HepG2 (cell line): ENCODE measurements around the gene TRIM31. TPM values are rescaled to one million over a fixed set of nuclear protein-coding genes. Genes with fewer than 3 reads are reported as not detected.
A peak's percentile ranks its signal among the peaks of the same experiment; 100 is the strongest.

Experiments used
- ARID2 ChIP-seq: sonication (generic); formaldehyde crosslinking; IDR thresholded peaks from 2 replicates; pipeline ENCODE4 v1.8.1; 2022; ENCODE audit warnings: mild to moderate bottlenecking, missing genetic modification reagents, borderline replicate concordance
- ATF2 ChIP-seq: sonication (generic); formaldehyde crosslinking; IDR thresholded peaks from 2 replicates; pipeline ENCODE4 v1.4.0; 2020; ENCODE audit warnings: missing genetic modification reagents
- CREBL2 ChIP-seq: sonication (generic); formaldehyde crosslinking; IDR thresholded peaks from 2 replicates; pipeline ENCODE4 v1.8.1; 2023; ENCODE audit warnings: missing genetic modification reagents, mild to moderate bottlenecking, borderline replicate concordance
- LCORL ChIP-seq, 2 experiments: fragments of 450-650 bp in 1 of 2; sonication (generic) in 1 of 2; formaldehyde crosslinking in 1 of 2; IDR thresholded peaks; 2 replicates each; pipeline versions ENCODE4 v1.5.0 to v1.6.1; 2017 to 2020; ENCODE audit warnings: antibody characterized with exemption in 1 of 2, missing genetic modification reagents in 1 of 2
- MAF1 ChIP-seq: sonication (generic); formaldehyde crosslinking; IDR thresholded peaks from 2 replicates; pipeline ENCODE4 v1.5.0; 2020; ENCODE audit warnings: missing genetic modification reagents, borderline replicate concordance
- MAFK ChIP-seq, 2 experiments: IDR thresholded peaks in 1 of 2; conservative IDR thresholded peaks in 1 of 2; 2 replicates each; pipeline ENCODE4 v1.6.1; 2011; ENCODE audit warnings: improper control_type of control experiment in 2 of 2, low read length in 2 of 2
- MIER2 ChIP-seq: IDR thresholded peaks from 2 replicates; pipeline ENCODE4 v1.6.1; 2016; ENCODE audit warnings: missing biosample characterization, missing genetic modification reagents
- MTF1 ChIP-seq: sonication (generic); formaldehyde crosslinking; IDR thresholded peaks from 2 replicates; pipeline ENCODE4 v1.5.0; 2020; ENCODE audit warnings: missing genetic modification reagents
- NKX3-1 ChIP-seq: sonication (generic); formaldehyde crosslinking; IDR thresholded peaks from 2 replicates; pipeline ENCODE4 v1.5.0; 2020; ENCODE audit warnings: missing genetic modification reagents
- PHB2 ChIP-seq: fragments of 450-650 bp; IDR thresholded peaks from 2 replicates; pipeline ENCODE4 v1.6.1; 2018; ENCODE audit not compliant: partially characterized antibody
- SMAD1 ChIP-seq: sonication (generic); formaldehyde crosslinking; IDR thresholded peaks from 2 replicates; pipeline ENCODE4 v1.4.0; 2020; ENCODE audit warnings: missing genetic modification reagents, low read depth, mild to moderate bottlenecking, borderline replicate concordance
- SMARCE1 ChIP-seq: fragments of 450-650 bp; IDR thresholded peaks from 2 replicates; pipeline ENCODE4 v1.6.1; 2017; ENCODE audit warnings: borderline replicate concordance
- SP140L ChIP-seq: sonication (generic); formaldehyde crosslinking; IDR thresholded peaks from 2 replicates; pipeline ENCODE4 v1.4.0; 2020; ENCODE audit warnings: missing genetic modification reagents, borderline replicate concordance
- SP2 ChIP-seq: sonication (generic); formaldehyde crosslinking; IDR thresholded peaks from 2 replicates; pipeline ENCODE4 v1.5.1; 2020; ENCODE audit warnings: mild to moderate bottlenecking, missing genetic modification reagents
- SPEN ChIP-seq: sonication (generic); formaldehyde crosslinking; IDR thresholded peaks from 2 replicates; pipeline ENCODE4 v1.5.1; 2020; ENCODE audit warnings: low read depth, mild to moderate bottlenecking, missing genetic modification reagents
- SRY ChIP-seq: sonication (generic); formaldehyde crosslinking; IDR thresholded peaks from 2 replicates; pipeline ENCODE4 v1.8.0; 2022; ENCODE audit warnings: mild to moderate bottlenecking, missing genetic modification reagents
- SSRP1 ChIP-seq: IDR thresholded peaks from 2 replicates; pipeline ENCODE4 v1.6.1; 2016; ENCODE audit warnings: control low read depth
- STAG1 ChIP-seq: sonication (generic); formaldehyde crosslinking; IDR thresholded peaks from 2 replicates; pipeline ENCODE4 v1.4.0; 2020; ENCODE audit warnings: missing genetic modification reagents
- THAP9 ChIP-seq: sonication (generic); formaldehyde crosslinking; IDR thresholded peaks from 2 replicates; pipeline ENCODE4; 2020; ENCODE audit warnings: missing genetic modification reagents, mild to moderate bottlenecking, borderline replicate concordance
- TSC22D2 ChIP-seq: sonication (generic); formaldehyde crosslinking; IDR thresholded peaks from 2 replicates; pipeline ENCODE4 v1.5.1; 2020; ENCODE audit warnings: missing genetic modification reagents, mild to moderate bottlenecking, borderline replicate concordance
- ZBTB2 ChIP-seq: sonication (generic); formaldehyde crosslinking; IDR thresholded peaks from 2 replicates; pipeline ENCODE4 v1.8.0; 2022; ENCODE audit warnings: low read depth, missing genetic modification reagents
- ZMYM2 ChIP-seq: sonication (generic); formaldehyde crosslinking; IDR thresholded peaks from 2 replicates; pipeline ENCODE4 v1.8.0; 2022; ENCODE audit warnings: mild to moderate bottlenecking, missing genetic modification reagents
- ZNF292 ChIP-seq: sonication (generic); formaldehyde crosslinking; IDR thresholded peaks from 2 replicates; pipeline ENCODE4 v1.8.1; 2022; ENCODE audit warnings: mild to moderate bottlenecking, low read depth, missing genetic modification reagents, borderline replicate concordance
- ZNF7 ChIP-seq: IDR thresholded peaks from 2 replicates; pipeline ENCODE4 v1.6.1; 2016; ENCODE audit warnings: missing biosample characterization, missing genetic modification reagents
- ZNF747 ChIP-seq: sonication (generic); formaldehyde crosslinking; IDR thresholded peaks from 2 replicates; pipeline ENCODE4 v1.8.1; 2023; ENCODE audit warnings: missing genetic modification reagents, mild to moderate bottlenecking, borderline replicate concordance
- polyA plus RNA-seq, 8 experiments: library from polyadenylated mRNA; depleted of rRNA in 3 of 8; stranded (reverse) in 7 of 8; unstranded in 1 of 8; fragments of >200 nt; fragmentation: Illumina TruSeq in 4 of 8; extraction: Trizol in 4 of 8; gene quantifications; 2 replicates each; pipeline versions ENCODE4 v1.2.1 to v1.2.3, GENCODE V29; 2011 to 2016; ENCODE audit warnings: low read depth in 4 of 8, missing spikeins in 1 of 8, mixed read lengths in 1 of 8; ENCODE audit not compliant: insufficient read depth in 1 of 8
- total RNA-seq, 5 experiments: library from RNA; depleted of rRNA; stranded (reverse); fragments of >200 nt; fragmentation: Illumina TruSeq; extraction: Trizol; gene quantifications; 2 replicates each; pipeline ENCODE4 v1.2.3, GENCODE V29; 2016; ENCODE audit warnings: low read depth in 1 of 5

Gene TRIM31
- total and polyA plus RNA-seq, 2 of the 13 experiments (the other 11 are each of a cell fraction or from before 2014, with no cell fraction given), result 0.13 to 0.51 TPM

GRCh38 chr6:30075094-30075789 lies 37.6 kb downstream of the TRIM31 start, which contains the start of gene RNF39 (continued):
- TF ChIP-seq MIER2 (CRISPR knock-in tag) (no peak), SP2 (CRISPR knock-in tag) (0 out of 2 replicates have a peak, but pooled peaks have one; percentile 42), SP140L (no peak), MTF1 (CRISPR knock-in tag) (no peak), NKX3-1 (no peak), ZNF747 (CRISPR knock-in tag) (no peak), SMARCE1 (no peak), ZBTB2 (no peak), THAP9 (CRISPR knock-in tag) (peak; percentile 53), SPEN (CRISPR knock-in tag) (no peak; the same call in 1 of the 2 replicates), SRY (CRISPR knock-in tag) (peak; percentile 85), PHB2 (no peak), MAFK (conservative IDR thresholded peaks at IDR 0.05 in 1 of 2, IDR thresholded peaks at IDR 0.05 in 1 of 2; ENCODE audit: low read length in 2 of 2) (no peak), ZMYM2 (no peak), ZNF7 (no peak), ZNF292 (CRISPR knock-in tag) (0 out of 2 replicates have a peak, but pooled peaks have one; percentile 39), ATF2 (CRISPR knock-in tag) (no peak), ARID2 (CRISPR knock-in tag) (peak; percentile 89; the same call in 1 of the 2 replicates), TSC22D2 (CRISPR knock-in tag) (no peak), SMAD1 (CRISPR knock-in tag) (peak; percentile 95; the same call in 1 of the 2 replicates), LCORL (IDR thresholded peaks at IDR 0.05) (no peak), LCORL (CRISPR knock-in tag; IDR thresholded peaks at IDR 0.05) (peak; percentile 61; the same call in 1 of the 2 replicates), CREBL2 (CRISPR knock-in tag) (no peak), SSRP1 (CRISPR knock-in tag) (no peak), STAG1 (no peak), MAF1 (CRISPR knock-in tag) (no peak)
